ENCODE results near the gene SIGLEC9.
A peak's percentile ranks its signal among the peaks of the same experiment; 100 is the strongest.

The SIGLEC9 gene

DNA sequence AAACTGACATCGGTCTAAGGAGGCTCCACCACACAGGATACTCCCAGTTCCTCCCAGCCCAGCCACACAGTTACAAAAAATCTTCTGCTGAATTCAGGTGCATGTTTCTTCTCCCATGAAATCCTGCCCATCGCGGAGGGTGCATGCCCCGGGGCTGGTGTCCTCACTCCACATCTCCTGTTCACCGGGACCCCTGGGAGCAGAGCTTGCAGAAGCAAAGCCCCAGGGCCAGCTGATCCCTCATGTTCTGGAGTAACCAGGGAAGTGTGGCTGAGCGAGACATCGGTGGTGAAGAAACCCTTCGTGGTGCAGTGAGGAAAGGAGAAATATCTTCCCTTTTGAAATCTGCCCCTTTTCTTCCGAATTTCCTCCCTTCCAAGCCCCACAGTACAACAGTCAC is 904 bp upstream of the SIGLEC9 start:
- H3K27ac ChIP-seq (ENCODE audit: low read depth, low read length, severe bottlenecking): no peak overlapping the region
- H3K36me3 ChIP-seq (ENCODE audit: control insufficient read depth, insufficient read depth, low read length): no peaks in the 10 kb centered on the region
- H3K9me3 ChIP-seq (ENCODE audit: control insufficient read depth, low read length): no peaks in the 10 kb centered on the region
- no peaks in the 10 kb centered on the region for H3K4me1 ChIP-seq (ENCODE audit: control insufficient read depth, insufficient read depth, low read length, poor library complexity, severe bottlenecking)
- no peak overlapping the region for H3K4me3 ChIP-seq (ENCODE audit: extremely low read depth, insufficient read depth, low read length, poor library complexity, severe bottlenecking)
- 92 to 94% methylated on average over 4 to 8 of the region's 9 CpGs for WGBS, 2 experiments (ENCODE audit: insufficient coverage in 2 of 2)

DNA sequence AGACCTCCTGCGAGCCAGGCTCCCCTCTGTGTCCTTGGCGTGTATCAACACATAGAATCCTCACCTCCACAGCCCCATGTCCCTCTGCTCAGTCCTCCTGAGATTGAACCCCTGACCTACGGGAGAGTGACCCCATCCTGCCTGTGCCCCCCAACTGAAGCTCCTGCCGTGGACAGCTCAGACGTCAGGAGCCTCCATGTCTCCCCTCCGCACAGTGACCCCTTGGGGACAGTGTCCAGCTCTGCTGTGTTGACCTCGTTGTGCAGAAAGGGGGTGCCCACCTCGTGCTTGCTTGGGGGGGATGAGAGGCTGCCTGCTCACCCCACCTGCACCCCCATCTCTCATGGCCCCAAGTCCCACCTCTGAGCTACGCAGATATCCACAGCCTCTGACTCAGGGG is 490 bp upstream of the SIGLEC9 start:
- Histone ChIP-seq H3K9me3 (ENCODE audit: control insufficient read depth, low read length) (no peaks in the 10 kb centered on the region), H3K4me1 (ENCODE audit: control insufficient read depth, insufficient read depth, low read length, poor library complexity, severe bottlenecking) (no peaks in the 10 kb centered on the region), H3K27ac (ENCODE audit: low read depth, low read length, severe bottlenecking) (no peak overlapping the region), H3K36me3 (ENCODE audit: control insufficient read depth, insufficient read depth, low read length) (no peaks in the 10 kb centered on the region), H3K4me3 (ENCODE audit: extremely low read depth, insufficient read depth, low read length, poor library complexity, severe bottlenecking) (no peak overlapping the region)
- 95 to 96% methylated on average over 3 to 4 of the region's 9 CpGs for WGBS, 2 experiments (ENCODE audit: insufficient coverage in 2 of 2)

DNA sequence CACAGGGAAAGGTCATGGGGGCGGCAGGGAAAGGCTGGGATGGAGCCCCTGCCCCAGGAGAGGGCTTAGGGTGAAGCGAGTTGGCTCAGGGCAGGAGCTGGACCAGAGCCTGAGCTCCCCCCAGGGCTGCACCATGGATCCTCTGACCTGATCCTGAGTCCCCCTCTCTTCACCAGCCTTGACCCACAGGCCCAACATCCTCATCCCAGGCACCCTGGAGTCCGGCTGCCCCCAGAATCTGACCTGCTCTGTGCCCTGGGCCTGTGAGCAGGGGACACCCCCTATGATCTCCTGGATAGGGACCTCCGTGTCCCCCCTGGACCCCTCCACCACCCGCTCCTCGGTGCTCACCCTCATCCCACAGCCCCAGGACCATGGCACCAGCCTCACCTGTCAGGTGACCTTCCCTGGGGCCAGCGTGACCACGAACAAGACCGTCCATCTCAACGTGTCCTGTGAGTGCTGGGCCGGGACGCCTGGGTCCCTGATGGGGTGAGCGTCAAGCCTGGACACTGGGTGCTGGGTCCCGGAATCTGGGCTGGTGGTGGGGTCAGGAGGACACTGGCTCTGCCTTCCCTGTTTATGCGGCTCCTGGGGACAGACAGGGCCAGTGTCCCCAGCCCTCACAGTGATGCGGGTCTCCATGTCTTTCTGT is 842 bp downstream of the SIGLEC9 start:
- no peaks in the 10 kb centered on the region for H3K36me3 ChIP-seq (ENCODE audit: control insufficient read depth, insufficient read depth, low read length)
- H3K4me1 ChIP-seq (ENCODE audit: control insufficient read depth, insufficient read depth, low read length, poor library complexity, severe bottlenecking): no peaks in the 10 kb centered on the region
- 92 to 94% methylated on average over 9 to 16 of the region's 16 CpGs for WGBS, 2 experiments (ENCODE audit: insufficient coverage in 2 of 2)
- H3K4me3 ChIP-seq (ENCODE audit: extremely low read depth, insufficient read depth, low read length, poor library complexity, severe bottlenecking): no peak overlapping the region
- H3K9me3 ChIP-seq (ENCODE audit: control insufficient read depth, low read length): no peaks in the 10 kb centered on the region
- no peak overlapping the region for H3K27ac ChIP-seq (ENCODE audit: low read depth, low read length, severe bottlenecking)

DNA sequence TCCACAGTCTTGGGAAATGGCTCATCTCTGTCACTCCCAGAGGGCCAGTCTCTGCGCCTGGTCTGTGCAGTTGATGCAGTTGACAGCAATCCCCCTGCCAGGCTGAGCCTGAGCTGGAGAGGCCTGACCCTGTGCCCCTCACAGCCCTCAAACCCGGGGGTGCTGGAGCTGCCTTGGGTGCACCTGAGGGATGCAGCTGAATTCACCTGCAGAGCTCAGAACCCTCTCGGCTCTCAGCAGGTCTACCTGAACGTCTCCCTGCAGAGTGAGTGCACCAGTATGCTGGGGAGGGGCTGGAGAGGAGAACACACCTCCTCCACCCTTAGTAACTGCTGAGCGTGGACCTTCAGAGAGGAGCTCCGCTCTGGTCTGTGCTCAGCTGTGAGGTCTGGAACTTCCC is 2.3 kb downstream of the SIGLEC9 start:
- no peaks in the 10 kb centered on the region for H3K4me1 ChIP-seq (ENCODE audit: control insufficient read depth, insufficient read depth, low read length, poor library complexity, severe bottlenecking)
- H3K9me3 ChIP-seq (ENCODE audit: control insufficient read depth, low read length): no peaks in the 10 kb centered on the region
- H3K36me3 ChIP-seq (ENCODE audit: control insufficient read depth, insufficient read depth, low read length): no peaks in the 10 kb centered on the region
- 78 to 95% methylated on average over 3 to 4 of the region's 6 CpGs for WGBS, 2 experiments (ENCODE audit: insufficient coverage in 2 of 2)
- no peak overlapping the region for H3K27ac ChIP-seq (ENCODE audit: low read depth, low read length, severe bottlenecking)
- H3K4me3 ChIP-seq (ENCODE audit: extremely low read depth, insufficient read depth, low read length, poor library complexity, severe bottlenecking): no peak overlapping the region

DNA sequence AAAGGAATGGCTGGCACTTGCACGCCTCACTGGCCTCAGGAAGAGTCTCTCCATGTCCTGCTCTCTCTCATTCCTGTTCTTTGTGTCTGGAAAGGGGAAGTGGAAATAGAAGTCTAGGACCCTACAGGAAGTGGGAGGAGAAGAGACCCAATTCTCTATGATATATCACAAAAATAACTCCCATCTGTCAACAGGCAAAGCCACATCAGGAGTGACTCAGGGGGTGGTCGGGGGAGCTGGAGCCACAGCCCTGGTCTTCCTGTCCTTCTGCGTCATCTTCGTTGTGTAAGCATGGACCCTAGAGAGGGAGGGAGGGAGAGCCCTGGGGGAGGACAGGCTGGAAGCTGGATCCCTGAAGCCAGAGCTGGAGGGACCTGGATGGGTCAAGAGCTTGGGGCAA is 3.0 kb downstream of the SIGLEC9 start:
- 80 to 90% methylated on average over 2 of the region's 4 CpGs for WGBS, 2 experiments (ENCODE audit: insufficient coverage in 2 of 2)

DNA sequence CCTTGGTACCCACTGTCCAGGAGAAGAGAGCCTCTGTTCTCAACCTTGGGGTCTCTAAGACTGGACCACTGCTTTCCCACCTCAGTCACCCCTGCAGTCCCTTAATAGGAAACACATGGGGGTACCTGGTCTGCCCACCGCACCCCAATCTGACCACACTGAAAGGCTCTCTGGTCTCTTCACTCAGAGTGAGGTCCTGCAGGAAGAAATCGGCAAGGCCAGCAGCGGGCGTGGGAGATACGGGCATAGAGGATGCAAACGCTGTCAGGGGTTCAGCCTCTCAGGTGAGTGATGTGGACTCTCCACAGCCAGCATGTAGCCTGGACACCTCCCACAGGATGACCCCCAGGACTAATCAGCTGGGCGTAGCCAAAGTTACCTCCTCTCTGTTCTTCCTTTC is 3.5 kb downstream of the SIGLEC9 start:
- H3K4me1 ChIP-seq (ENCODE audit: control insufficient read depth, insufficient read depth, low read length, poor library complexity, severe bottlenecking): no peaks in the 10 kb centered on the region
- no peaks in the 10 kb centered on the region for H3K36me3 ChIP-seq (ENCODE audit: control insufficient read depth, insufficient read depth, low read length)
- H3K9me3 ChIP-seq (ENCODE audit: control insufficient read depth, low read length): no peaks in the 10 kb centered on the region
- H3K4me3 ChIP-seq (ENCODE audit: extremely low read depth, insufficient read depth, low read length, poor library complexity, severe bottlenecking): no peak overlapping the region
- H3K27ac ChIP-seq (ENCODE audit: low read depth, low read length, severe bottlenecking): no peak overlapping the region
- 91 to 94% methylated on average over 4 to 6 of the region's 7 CpGs for WGBS, 2 experiments (ENCODE audit: insufficient coverage in 2 of 2)

More for the DNA sequence above, 3.0 kb downstream of the SIGLEC9 start:
- no peaks in the 10 kb centered on the region for H3K9me3 ChIP-seq (ENCODE audit: control insufficient read depth, low read length)
- no peaks in the 10 kb centered on the region for H3K4me1 ChIP-seq (ENCODE audit: control insufficient read depth, insufficient read depth, low read length, poor library complexity, severe bottlenecking)
- H3K27ac ChIP-seq (ENCODE audit: low read depth, low read length, severe bottlenecking): no peak overlapping the region
- H3K36me3 ChIP-seq (ENCODE audit: control insufficient read depth, insufficient read depth, low read length): no peaks in the 10 kb centered on the region
- no peak overlapping the region for H3K4me3 ChIP-seq (ENCODE audit: extremely low read depth, insufficient read depth, low read length, poor library complexity, severe bottlenecking)

DNA sequence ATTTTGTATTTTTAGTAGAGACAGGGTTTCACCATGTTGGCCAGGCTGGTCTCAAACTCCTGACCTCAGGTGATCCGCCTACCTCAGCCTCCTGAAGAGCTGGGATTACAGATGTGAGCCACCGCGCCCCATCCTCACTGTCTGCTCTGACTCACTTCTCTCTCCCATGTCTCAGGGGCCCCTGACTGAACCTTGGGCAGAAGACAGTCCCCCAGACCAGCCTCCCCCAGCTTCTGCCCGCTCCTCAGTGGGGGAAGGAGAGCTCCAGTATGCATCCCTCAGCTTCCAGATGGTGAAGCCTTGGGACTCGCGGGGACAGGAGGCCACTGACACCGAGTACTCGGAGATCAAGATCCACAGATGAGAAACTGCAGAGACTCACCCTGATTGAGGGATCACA is 5.0 kb downstream of the SIGLEC9 start:
- Histone ChIP-seq H3K4me1 (ENCODE audit: control insufficient read depth, insufficient read depth, low read length, poor library complexity, severe bottlenecking) (no peaks in the 10 kb centered on the region), H3K27ac (ENCODE audit: low read depth, low read length, severe bottlenecking) (no peak overlapping the region), H3K36me3 (ENCODE audit: control insufficient read depth, insufficient read depth, low read length) (no peaks in the 10 kb centered on the region), H3K9me3 (ENCODE audit: control insufficient read depth, low read length) (no peaks in the 10 kb centered on the region), H3K4me3 (ENCODE audit: extremely low read depth, insufficient read depth, low read length, poor library complexity, severe bottlenecking) (no peak overlapping the region)
- 90 to 96% methylated on average over 5 to 6 of the region's 8 CpGs for WGBS, 2 experiments (ENCODE audit: insufficient coverage in 2 of 2)

DNA sequence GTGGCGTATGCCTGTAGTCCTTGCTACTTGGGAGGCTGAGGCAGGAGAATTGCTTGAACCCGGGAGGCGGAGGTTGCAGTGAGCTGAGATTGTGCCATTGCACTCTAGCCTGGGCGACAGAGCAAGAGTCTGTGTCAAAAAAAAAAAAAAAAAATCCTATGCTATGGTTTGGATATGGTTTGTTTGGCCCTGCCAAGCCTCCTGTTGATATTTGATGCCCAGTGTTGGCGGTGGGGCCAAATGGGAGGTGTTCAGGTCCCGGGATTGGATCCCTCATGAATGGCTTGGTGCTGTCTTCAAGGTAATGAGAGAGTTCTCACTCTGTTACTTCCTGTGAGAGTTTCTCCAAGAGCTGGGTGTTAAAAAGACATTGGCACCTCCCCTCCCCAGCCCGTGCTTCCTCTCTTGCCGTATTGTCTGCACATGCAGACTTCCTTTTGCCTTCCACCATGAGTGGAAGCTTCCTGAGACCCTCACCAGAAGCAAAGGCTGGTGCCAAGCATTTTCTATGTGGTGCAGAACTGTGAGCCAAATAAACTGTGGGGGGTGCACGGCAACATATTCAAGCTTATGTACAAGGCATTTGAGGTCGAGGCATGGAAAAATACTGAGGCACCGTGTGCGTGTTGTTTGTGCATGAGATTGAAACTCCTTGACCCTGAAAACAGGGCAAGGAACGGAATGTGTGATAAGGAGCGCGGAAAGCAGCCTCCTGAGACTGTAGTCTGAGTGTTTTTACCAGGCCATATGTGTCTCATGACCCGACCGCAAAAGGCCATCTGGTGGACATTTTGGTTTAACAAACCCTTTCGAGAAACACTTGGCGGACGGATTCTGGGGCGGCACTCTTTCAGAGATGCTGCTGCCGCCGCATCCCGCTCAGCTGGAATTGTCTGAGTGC is 7.3 kb downstream of the SIGLEC9 start:
- no peaks in the 10 kb centered on the region for H3K4me1 ChIP-seq (ENCODE audit: control insufficient read depth, insufficient read depth, low read length, poor library complexity, severe bottlenecking)
- no peaks in the 10 kb centered on the region for H3K9me3 ChIP-seq (ENCODE audit: control insufficient read depth, low read length)
- H3K27ac ChIP-seq (ENCODE audit: low read depth, low read length, severe bottlenecking): peak overlapping the region; percentile 29
- H3K36me3 ChIP-seq (ENCODE audit: control insufficient read depth, insufficient read depth, low read length): no peaks in the 10 kb centered on the region
- 88 to 89% methylated on average over 21 to 22 of the region's 24 CpGs for WGBS, 2 experiments (ENCODE audit: insufficient coverage in 2 of 2)
- no peak overlapping the region for H3K4me3 ChIP-seq (ENCODE audit: extremely low read depth, insufficient read depth, low read length, poor library complexity, severe bottlenecking)

DNA sequence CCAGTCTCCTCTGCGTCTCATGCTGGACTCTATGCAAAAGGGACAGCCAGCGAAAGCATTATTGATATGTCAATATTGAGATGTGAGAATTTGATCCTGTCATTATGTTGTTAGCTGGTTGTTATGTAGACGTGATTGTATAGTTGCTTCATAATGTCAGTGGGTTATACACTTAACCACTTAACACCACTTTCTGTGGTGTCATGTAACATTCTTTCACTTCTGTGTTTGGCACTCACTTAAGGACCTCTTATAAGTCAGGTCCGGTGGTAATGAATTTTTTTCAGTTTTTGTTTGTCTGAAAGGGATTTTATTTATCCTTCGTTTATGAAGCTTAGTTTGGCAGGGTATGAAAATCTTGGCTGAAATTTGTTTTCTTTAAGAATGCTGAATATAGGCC is 10.3 kb downstream of the SIGLEC9 start:
- Histone ChIP-seq H3K9me3 (ENCODE audit: control insufficient read depth, low read length) (no peaks in the 10 kb centered on the region), H3K4me3 (ENCODE audit: extremely low read depth, insufficient read depth, low read length, poor library complexity, severe bottlenecking) (no peak overlapping the region), H3K4me1 (ENCODE audit: control insufficient read depth, insufficient read depth, low read length, poor library complexity, severe bottlenecking) (no peaks in the 10 kb centered on the region), H3K27ac (ENCODE audit: low read depth, low read length, severe bottlenecking) (no peak overlapping the region), H3K36me3 (ENCODE audit: control insufficient read depth, insufficient read depth, low read length) (no peaks in the 10 kb centered on the region)
- 70 to 88% methylated on average over 2 of the region's 5 CpGs for whole genome bisulfite sequencing, 2 experiments (ENCODE audit: insufficient coverage in 2 of 2)

DNA sequence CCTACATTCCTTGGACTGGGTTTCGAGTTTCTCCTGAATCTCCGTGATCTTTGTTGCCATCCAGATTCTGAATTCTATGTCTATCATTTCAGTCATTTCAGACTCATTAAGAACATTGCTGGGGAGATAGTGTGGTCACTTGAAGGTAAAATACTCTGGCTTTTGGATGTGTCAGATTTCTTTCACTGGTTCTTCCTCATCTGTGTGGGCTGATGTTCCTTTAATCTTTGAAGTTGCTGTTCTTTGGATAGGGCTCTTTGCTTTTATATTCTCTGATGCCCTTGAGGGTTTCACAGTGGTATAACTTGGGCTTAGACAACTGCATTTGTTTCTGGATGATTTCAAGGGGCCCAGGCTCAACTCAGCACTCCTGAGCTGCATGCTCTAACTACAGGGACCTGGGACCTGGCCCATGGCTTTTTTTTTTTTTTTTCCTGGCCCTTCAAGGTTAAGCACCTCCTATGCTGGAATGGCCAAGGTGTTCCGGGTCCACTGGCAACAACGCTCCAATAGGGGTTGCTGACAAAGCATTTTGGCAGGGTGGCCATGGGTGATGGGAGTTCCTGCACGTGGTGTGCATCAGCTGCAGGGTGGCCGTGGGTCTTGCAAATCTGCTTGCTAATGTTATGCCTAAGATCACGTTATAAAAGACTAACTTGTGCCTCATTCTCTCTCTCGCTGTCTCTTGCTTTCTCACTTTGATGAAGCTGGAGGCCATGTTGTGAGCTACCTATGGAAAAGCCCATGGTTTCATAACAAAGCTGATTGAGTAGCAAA is 11.5 kb downstream of the SIGLEC9 start:
- H3K9me3 ChIP-seq (ENCODE audit: control insufficient read depth, low read length): no peaks in the 10 kb centered on the region
- no peak overlapping the region for H3K4me3 ChIP-seq (ENCODE audit: extremely low read depth, insufficient read depth, low read length, poor library complexity, severe bottlenecking)
- H3K36me3 ChIP-seq (ENCODE audit: control insufficient read depth, insufficient read depth, low read length): no peaks in the 10 kb centered on the region
- 91 to 94% methylated on average over 6 to 7 of the region's 8 CpGs for WGBS, 2 experiments (ENCODE audit: insufficient coverage in 2 of 2)
- no peaks in the 10 kb centered on the region for H3K4me1 ChIP-seq (ENCODE audit: control insufficient read depth, insufficient read depth, low read length, poor library complexity, severe bottlenecking)
- H3K27ac ChIP-seq (ENCODE audit: low read depth, low read length, severe bottlenecking): no peak overlapping the region
